PC-9 (cell line): Measurements from ENCODE around the gene LONP1. TPM values are rescaled to one million over a fixed set of nuclear protein-coding genes. Genes with fewer than 3 reads are reported as not detected.

Source experiments
- BruUV-seq: library from RNA; stranded (reverse); fragments of 400-500 nt; replicated peaks from 2 replicates; lab custom pipeline; 2021; lab: Mats Ljungman, UMichigan
- CTCF ChIA-PET: fragments of 300-600 bp; sonication (Branson Sonifier 250); formaldehyde crosslinking; loops from one replicate; lab custom pipeline; 2022; ENCODE audit warnings: antibody characterized with exemption; lab: Charles Lee
- POLR2A ChIA-PET: fragments of 300-600 bp; sonication (Branson Sonifier 250); formaldehyde crosslinking; loops from one replicate; lab custom pipeline; 2022; ENCODE audit warnings: antibody characterized with exemption; ENCODE audit not compliant: unreplicated experiment; lab: Charles Lee
- DNase-seq, 2 experiments: peaks; one replicate each; pipeline versions ENCODE4 v3.0.0 to v3.0.0-alpha.2; 2015 to 2022; ENCODE audit warnings: mixed read lengths in 1 of 2
- H2AFZ ChIP-seq: fragments of 200-600 bp; sonication (generic); 2 replicates; pipeline ENCODE4 v1.8.1; 2017; ENCODE audit warnings: antibody characterized with exemption
- H3F3A ChIP-seq: fragments of 200-600 bp; sonication (generic); 2 replicates; pipeline ENCODE4 v1.8.1; 2017; ENCODE audit warnings: antibody characterized with exemption, mild to moderate bottlenecking, low read depth; ENCODE audit not compliant: insufficient read depth
- H3K27ac ChIP-seq: fragments of 200-600 bp; sonication (generic); 2 replicates; pipeline ENCODE4 v1.6.1; 2016; ENCODE audit warnings: mixed run types
- H3K27me3 ChIP-seq: fragments of 200-600 bp; sonication (generic); 2 replicates; pipeline ENCODE4 v1.6.1; 2016; ENCODE audit warnings: low read depth, mixed run types; ENCODE audit not compliant: insufficient read depth
- H3K36me3 ChIP-seq: fragments of 200-600 bp; sonication (generic); 2 replicates; pipeline ENCODE4 v1.6.1; 2016; ENCODE audit warnings: low read depth, mixed run types
- H3K4me1 ChIP-seq: fragments of 200-600 bp; sonication (generic); replicated peaks from 2 replicates; pipeline ENCODE4 v1.6.1; 2016; ENCODE audit warnings: mixed run types; ENCODE audit not compliant: insufficient read depth
- H3K4me2 ChIP-seq: fragments of 200-600 bp; sonication (generic); 2 replicates; pipeline ENCODE4 v1.6.1; 2017; ENCODE audit warnings: mixed run types
- H3K4me3 ChIP-seq: fragments of 200-600 bp; sonication (generic); 2 replicates; pipeline ENCODE4 v1.6.1; 2016; ENCODE audit warnings: mixed run types
- H3K79me2 ChIP-seq: fragments of 200-600 bp; sonication (generic); 2 replicates; pipeline ENCODE4 v1.6.1; 2017; ENCODE audit warnings: low read depth, mixed run types
- H3K9me2 ChIP-seq: fragments of 200-600 bp; sonication (generic); 2 replicates; pipeline ENCODE4 v1.8.1; 2017; ENCODE audit warnings: mild to moderate bottlenecking; ENCODE audit not compliant: insufficient read depth
- H3K9me3 ChIP-seq: fragments of 200-600 bp; sonication (generic); 2 replicates; pipeline ENCODE4 v1.8.1; 2016; ENCODE audit warnings: low read depth; ENCODE audit not compliant: insufficient read depth
- H4K20me1 ChIP-seq: fragments of 200-600 bp; sonication (generic); 2 replicates; pipeline ENCODE4 v1.8.1; 2017; ENCODE audit not compliant: insufficient read depth
- EZH2 ChIP-seq: fragments of 200-600 bp; sonication (generic); IDR thresholded peaks from 2 replicates; pipeline ENCODE4 v1.8.0; 2017; ENCODE audit warnings: antibody characterized with exemption, low read depth
- intact Hi-C: fragments of 100-400 bp; cut with micrococcal nuclease; formaldehyde crosslinking; loops from one replicate; pipeline ENCODE4 v1.10.0; 2022; ENCODE audit not compliant: unreplicated experiment
- total RNA-seq: library from RNA; stranded (reverse); gene quantifications from 2 replicates; pipeline ENCODE4 v1.2.3, GENCODE V29; 2021
- TF ChIP-seq, protein P1 (sequence below): fragments of 200-600 bp; sonication (generic); conservative IDR thresholded peaks from 2 replicates; pipeline ENCODE4 v1.6.1; 2017; ENCODE audit warnings: mixed run types, antibody characterized with exemption, mild to moderate bottlenecking, moderate library complexity

The LONP1 gene
- total RNA-seq, 1 experiment from 2014 or later, result 78.2 TPM

DNA sequence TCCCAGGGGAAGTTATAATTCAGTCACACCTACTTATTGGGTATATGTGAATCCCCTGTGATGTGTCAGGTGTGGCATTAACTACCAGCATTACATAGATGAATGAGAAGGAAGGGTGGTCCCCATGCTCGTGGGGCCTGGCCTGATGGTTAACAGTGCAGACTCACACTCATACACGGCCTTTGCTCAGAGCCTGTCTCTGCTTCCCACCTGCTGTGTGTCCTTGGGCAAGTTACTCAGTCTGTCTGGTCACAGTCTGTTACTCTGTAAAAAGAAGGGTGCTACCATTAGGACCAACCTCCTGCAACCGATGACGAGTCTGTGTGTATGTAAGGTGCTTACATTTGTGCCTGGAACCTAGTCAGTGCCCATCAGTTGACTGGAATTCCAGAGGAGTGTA, 73.2 kb downstream of the LONP1 start:
- H3K36me3 ChIP-seq, result 0 out of 2 replicates have a peak, but pooled peaks cover 6% of the 10 kb centered on the region
- H3K4me1 ChIP-seq, result no peaks in the 10 kb centered on the region
- H3K27ac ChIP-seq, result no peak overlapping the region
- H3F3A ChIP-seq, result no peaks in the 10 kb centered on the region
- intact Hi-C loops, result no loop called here
- no peak overlapping the region for H3K4me2 ChIP-seq
- no peak overlapping the region for H2AFZ ChIP-seq
- peaks cover 25% of the 10 kb centered on the region for H4K20me1 ChIP-seq
- H3K4me3 ChIP-seq, result no peak overlapping the region
- no peak for DNase-seq
- H3K27me3 ChIP-seq, result no peaks in the 10 kb centered on the region
- no TSS peak for BruUV-seq
- no peak for TF ChIP-seq EZH2
- TF ChIP-seq, protein P1, sequence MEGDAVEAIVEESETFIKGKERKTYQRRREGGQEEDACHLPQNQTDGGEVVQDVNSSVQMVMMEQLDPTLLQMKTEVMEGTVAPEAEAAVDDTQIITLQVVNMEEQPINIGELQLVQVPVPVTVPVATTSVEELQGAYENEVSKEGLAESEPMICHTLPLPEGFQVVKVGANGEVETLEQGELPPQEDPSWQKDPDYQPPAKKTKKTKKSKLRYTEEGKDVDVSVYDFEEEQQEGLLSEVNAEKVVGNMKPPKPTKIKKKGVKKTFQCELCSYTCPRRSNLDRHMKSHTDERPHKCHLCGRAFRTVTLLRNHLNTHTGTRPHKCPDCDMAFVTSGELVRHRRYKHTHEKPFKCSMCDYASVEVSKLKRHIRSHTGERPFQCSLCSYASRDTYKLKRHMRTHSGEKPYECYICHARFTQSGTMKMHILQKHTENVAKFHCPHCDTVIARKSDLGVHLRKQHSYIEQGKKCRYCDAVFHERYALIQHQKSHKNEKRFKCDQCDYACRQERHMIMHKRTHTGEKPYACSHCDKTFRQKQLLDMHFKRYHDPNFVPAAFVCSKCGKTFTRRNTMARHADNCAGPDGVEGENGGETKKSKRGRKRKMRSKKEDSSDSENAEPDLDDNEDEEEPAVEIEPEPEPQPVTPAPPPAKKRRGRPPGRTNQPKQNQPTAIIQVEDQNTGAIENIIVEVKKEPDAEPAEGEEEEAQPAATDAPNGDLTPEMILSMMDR, result no peak
- H3K9me2 ChIP-seq, result no peaks in the 10 kb centered on the region
- H3K79me2 ChIP-seq, result peaks cover 40% of the 10 kb centered on the region
- H3K9me3 ChIP-seq, result no peaks in the 10 kb centered on the region
- ChIA-PET POLR2A (no interaction called here), CTCF (no interaction called here)

DNA sequence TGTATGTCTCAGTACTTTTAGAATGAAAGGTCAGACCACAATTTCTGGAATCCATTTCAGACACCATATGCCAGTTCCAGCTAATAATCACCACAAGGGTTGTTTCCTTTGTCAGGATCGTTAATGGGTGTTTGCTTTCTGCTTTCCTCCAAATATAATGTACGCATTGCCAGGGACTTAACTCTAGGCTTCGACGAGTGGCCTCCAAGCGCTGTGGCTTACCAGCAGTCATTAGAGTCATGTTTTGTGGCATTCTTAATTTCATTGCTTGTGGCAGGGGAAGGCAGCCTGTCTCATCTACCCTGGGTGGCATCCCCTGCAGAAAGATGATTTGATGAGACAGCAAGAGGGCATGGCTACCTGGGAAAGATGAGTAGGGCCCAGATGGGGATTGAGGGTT, 74.5 kb downstream of the LONP1 start:
- H4K20me1 ChIP-seq, result peaks cover 38% of the 10 kb centered on the region
- ChIA-PET POLR2A (no interaction called here), CTCF (no interaction called here)
- H3F3A ChIP-seq, result no peaks in the 10 kb centered on the region
- intact Hi-C loops, result no loop called here
- no peak overlapping the region for H3K27ac ChIP-seq
- H3K79me2 ChIP-seq, result peaks cover 51% of the 10 kb centered on the region
- no peaks in the 10 kb centered on the region for H3K9me3 ChIP-seq
- H3K4me2 ChIP-seq, result no peak overlapping the region
- H3K4me1 ChIP-seq, result no peaks in the 10 kb centered on the region
- no peaks in the 10 kb centered on the region for H3K9me2 ChIP-seq
- no peak overlapping the region for H3K4me3 ChIP-seq
- TF ChIP-seq, protein P1, result no peak
- TF ChIP-seq EZH2, result no peak
- 0 out of 2 replicates have a peak, but pooled peaks cover 6% of the 10 kb centered on the region for H3K36me3 ChIP-seq
- no TSS peak for BruUV-seq
- no peaks in the 10 kb centered on the region for H3K27me3 ChIP-seq
- no peak overlapping the region for H2AFZ ChIP-seq
- DNase-seq, result no peak

DNA sequence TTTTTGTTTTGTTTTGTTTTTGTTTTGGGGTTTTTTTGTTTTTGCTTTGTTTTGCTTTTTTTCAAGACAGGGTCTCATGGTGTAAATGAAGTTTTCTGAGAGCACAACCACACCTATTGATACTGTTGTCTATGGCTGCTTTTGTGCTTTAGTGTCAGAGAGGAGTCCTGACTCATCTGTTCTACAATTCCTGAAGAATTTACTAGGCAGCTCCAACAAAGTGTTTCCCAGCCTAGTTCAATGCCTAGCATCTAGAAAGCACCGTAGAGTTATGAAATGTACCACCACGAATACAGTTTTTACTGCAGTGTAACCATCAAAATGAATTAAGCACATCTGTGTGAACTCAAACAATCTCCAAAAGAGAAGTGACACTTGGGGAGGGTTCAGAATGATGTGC, 75.9 kb downstream of the LONP1 start:
- peaks cover 49% of the 10 kb centered on the region for H4K20me1 ChIP-seq
- no peak overlapping the region for H3K4me3 ChIP-seq
- no peak overlapping the region for H3K27ac ChIP-seq
- ChIA-PET POLR2A (no interaction called here), CTCF (no interaction called here)
- no peaks in the 10 kb centered on the region for H3K27me3 ChIP-seq
- H3K4me2 ChIP-seq, result no peak overlapping the region
- H3K79me2 ChIP-seq, result peaks cover 61% of the 10 kb centered on the region
- no peak for DNase-seq
- H3K9me3 ChIP-seq, result no peaks in the 10 kb centered on the region
- H2AFZ ChIP-seq, result no peak overlapping the region
- intact Hi-C loops, result no loop called here
- no peaks in the 10 kb centered on the region for H3F3A ChIP-seq
- 0 out of 2 replicates have a peak, but pooled peaks cover 6% of the 10 kb centered on the region for H3K36me3 ChIP-seq
- no peaks in the 10 kb centered on the region for H3K9me2 ChIP-seq
- no TSS peak for BruUV-seq
- H3K4me1 ChIP-seq, result no peaks in the 10 kb centered on the region
- no peak for TF ChIP-seq EZH2
- TF ChIP-seq, protein P1, result no peak
